WTC11 (cell line): ENCODE data around the gene CELSR3.

Experiments
- CTCF ChIP-seq: fragments of 200-600 bp; IDR thresholded peaks from 2 replicates; pipeline ENCODE4 v1.8.0; 2022; ENCODE audit warnings: antibody characterized with exemption
- ESRRA ChIP-seq: sonication (generic); formaldehyde crosslinking; IDR thresholded peaks from 2 replicates; pipeline ENCODE4 v1.8.1; 2022; ENCODE audit warnings: mild to moderate bottlenecking, missing genetic modification reagents, borderline replicate concordance
- FOXJ3 ChIP-seq: sonication (generic); formaldehyde crosslinking; IDR thresholded peaks from 2 replicates; pipeline ENCODE4 v1.9.0; 2021; ENCODE audit warnings: missing genetic modification reagents, mild to moderate bottlenecking, borderline replicate concordance
- FOXK1 ChIP-seq: sonication (generic); formaldehyde crosslinking; IDR thresholded peaks from 2 replicates; pipeline ENCODE4 v1.8.0; 2022; ENCODE audit warnings: mild to moderate bottlenecking, moderate library complexity, missing genetic modification reagents
- FOXP4 ChIP-seq: sonication (generic); formaldehyde crosslinking; IDR thresholded peaks from 2 replicates; pipeline ENCODE4 v1.8.0; 2022; ENCODE audit warnings: mild to moderate bottlenecking, missing genetic modification reagents
- JUN ChIP-seq: sonication (generic); formaldehyde crosslinking; IDR thresholded peaks from 2 replicates; pipeline ENCODE4 v1.8.0; 2023; ENCODE audit warnings: mild to moderate bottlenecking, missing genetic modification reagents
- PRDM15 ChIP-seq: sonication (generic); formaldehyde crosslinking; IDR thresholded peaks from 2 replicates; pipeline ENCODE4 v1.8.0; 2022; ENCODE audit warnings: missing genetic modification reagents
- RELA ChIP-seq: sonication (generic); formaldehyde crosslinking; IDR thresholded peaks from 2 replicates; pipeline ENCODE4 v1.8.1; 2022; ENCODE audit warnings: missing genetic modification reagents, mild to moderate bottlenecking, borderline replicate concordance
- SP1 ChIP-seq: sonication (generic); formaldehyde crosslinking; conservative IDR thresholded peaks from 2 replicates; pipeline ENCODE4 v1.8.1; 2022; ENCODE audit warnings: missing genetic modification reagents
- ZNF121 ChIP-seq: sonication (generic); formaldehyde crosslinking; IDR thresholded peaks from 2 replicates; pipeline ENCODE4 v1.8.0; 2023; ENCODE audit warnings: missing genetic modification reagents
- ZNF232 ChIP-seq: sonication (generic); formaldehyde crosslinking; IDR thresholded peaks from 2 replicates; pipeline ENCODE4 v1.8.0; 2022; ENCODE audit warnings: mild to moderate bottlenecking, missing genetic modification reagents
- ZNF416 ChIP-seq: fragments of 250-450 bp; sonication (Bioruptor Pico); IDR thresholded peaks from 2 replicates; pipeline ENCODE4 v1.9.0; 2021; ENCODE audit warnings: mild to moderate bottlenecking, inconsistent platforms
- TF ChIP-seq, protein P1 (sequence below): sonication (generic); formaldehyde crosslinking; IDR thresholded peaks from 2 replicates; pipeline ENCODE4 v1.8.1; 2023; ENCODE audit warnings: mild to moderate bottlenecking, missing genetic modification reagents, moderate library complexity

GRCh38 chr3:48685603-48686511 is 23.2 kb upstream of the CELSR3 start, which contains the start of gene NCKIPSD:
- TF ChIP-seq CTCF (peak; percentile 82), SP1 (CRISPR knock-in tag) (peak; percentile 93), FOXP4 (CRISPR knock-in tag) (peak; percentile 97), ZNF232 (CRISPR knock-in tag) (0 out of 2 replicates have a peak, but pooled peaks have one; percentile 56), FOXK1 (CRISPR knock-in tag) (peak; percentile 88), ZNF121 (0 out of 2 replicates have a peak, but pooled peaks have one; percentile 57), PRDM15 (CRISPR knock-in tag) (0 out of 2 replicates have a peak, but pooled peaks have one; percentile 27), FOXJ3 (CRISPR knock-in tag) (no peak), ZNF416 (CRISPR knock-in tag) (no peak), ESRRA (CRISPR knock-in tag) (peak; percentile 68; the same call in 1 of the 2 replicates), JUN (CRISPR knock-in tag) (peak; percentile 77; the same call in 1 of the 2 replicates), RELA (CRISPR knock-in tag) (no peak)
- TF ChIP-seq, protein P1, sequence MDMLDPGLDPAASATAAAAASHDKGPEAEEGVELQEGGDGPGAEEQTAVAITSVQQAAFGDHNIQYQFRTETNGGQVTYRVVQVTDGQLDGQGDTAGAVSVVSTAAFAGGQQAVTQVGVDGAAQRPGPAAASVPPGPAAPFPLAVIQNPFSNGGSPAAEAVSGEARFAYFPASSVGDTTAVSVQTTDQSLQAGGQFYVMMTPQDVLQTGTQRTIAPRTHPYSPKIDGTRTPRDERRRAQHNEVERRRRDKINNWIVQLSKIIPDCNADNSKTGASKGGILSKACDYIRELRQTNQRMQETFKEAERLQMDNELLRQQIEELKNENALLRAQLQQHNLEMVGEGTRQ (CRISPR knock-in tag): peak; percentile 81
